ENCODE results near the gene NFIB. TPM values are rescaled to one million over a fixed set of nuclear protein-coding genes. Genes with fewer than 3 reads are reported as not detected.

NFIB gene
- total and polyA plus RNA-seq, 2 experiments from 2014 or later: 5.3 to 6.0 TPM

DNA sequence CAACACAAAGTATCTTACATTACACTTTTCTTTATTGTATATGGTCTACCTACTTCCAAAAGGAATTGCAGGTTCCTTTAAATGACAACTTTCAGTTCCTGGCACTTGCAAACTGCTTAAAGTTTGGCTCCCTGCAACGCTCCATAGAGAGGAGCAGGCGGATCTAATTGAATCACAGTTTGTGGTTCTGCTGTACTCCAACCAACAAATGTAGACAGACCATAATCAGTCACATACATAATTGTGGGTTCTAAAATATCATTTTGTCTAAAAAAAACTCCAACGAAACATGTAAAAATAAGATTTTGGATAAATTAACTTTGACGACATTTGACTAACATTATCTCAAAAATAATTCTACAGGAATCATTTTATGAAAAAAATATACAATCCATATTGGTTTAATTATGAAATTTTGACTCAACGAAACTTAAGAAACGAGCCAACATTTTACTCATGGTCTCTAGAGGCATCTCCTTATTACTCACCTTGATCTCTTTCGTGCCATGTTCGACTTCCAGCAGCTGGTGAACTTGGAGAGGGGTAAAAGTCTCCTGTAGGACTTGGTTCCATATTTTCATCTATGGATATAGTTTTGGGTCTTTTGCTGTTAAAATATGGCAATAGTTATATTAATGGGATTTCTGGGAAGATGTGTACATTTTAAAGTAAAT lies 167.6 kb downstream of the NFIB start:
- Histone ChIP-seq H2AFZ (no peak overlapping the region), H3F3A (ENCODE audit: insufficient read depth) (no peaks in the 10 kb centered on the region), H3K4me1 (ENCODE audit: insufficient read depth) (no peaks in the 10 kb centered on the region), H3K9ac (no peak overlapping the region), H3K27me3 (replicated peaks; ENCODE audit: insufficient read depth) (no peaks in the 10 kb centered on the region), H4K20me1 (ENCODE audit: insufficient read depth) (no peaks in the 10 kb centered on the region), H3K9me2 (ENCODE audit: insufficient read depth) (no peaks in the 10 kb centered on the region), H3K4me2 (ENCODE audit: unreplicated experiment) (no peak overlapping the region), H3K4me3 (no peak overlapping the region), H3K9me3 (ENCODE audit: low read depth) (no peaks in the 10 kb centered on the region), H3K79me2 (ENCODE audit: insufficient read depth) (no peaks in the 10 kb centered on the region), H3K36me3 (ENCODE audit: low read depth) (no peaks in the 10 kb centered on the region), H3K27ac (no peak overlapping the region)
- DNase-seq: peak; percentile 5
- TF ChIP-seq EZH2 (IDR thresholded peaks at IDR 0.05; ENCODE audit: insufficient read depth, poor library complexity, severe bottlenecking): no peak
- TF ChIP-seq EZH2phosphoT487 (IDR thresholded peaks at IDR 0.05; ENCODE audit: insufficient read depth, low read depth): no peak
- WGBS, 2 experiments (ENCODE audit: low coverage in 1 of 2, low lambda C conversion rate in 2 of 2, missing lambda C conversion rate in 2 of 2): 94 to 95% methylated on average over 8 of the region's 8 CpGs
- in situ Hi-C loops (cut with MboI): no loop called here

- H3K9me2 ChIP-seq (ENCODE audit: insufficient read depth): no peaks in the 10 kb centered on the region
- no peak overlapping the region for H3K9ac ChIP-seq
- DNase-seq: no peak
- no peak overlapping the region for H3K27ac ChIP-seq
- no peaks in the 10 kb centered on the region for H3K79me2 ChIP-seq (ENCODE audit: insufficient read depth)
- in situ Hi-C loops (cut with MboI): no loop called here
- no peak overlapping the region for H2AFZ ChIP-seq
- H3K4me1 ChIP-seq (ENCODE audit: insufficient read depth): no peaks in the 10 kb centered on the region
- no peaks in the 10 kb centered on the region for H3K36me3 ChIP-seq (ENCODE audit: low read depth)
- no peaks in the 10 kb centered on the region for H3F3A ChIP-seq (ENCODE audit: insufficient read depth)
- H4K20me1 ChIP-seq (ENCODE audit: insufficient read depth): no peaks in the 10 kb centered on the region
- H3K4me2 ChIP-seq (ENCODE audit: unreplicated experiment): no peak overlapping the region
- no peaks in the 10 kb centered on the region for H3K9me3 ChIP-seq (ENCODE audit: low read depth)
- H3K4me3 ChIP-seq: no peak overlapping the region
- WGBS, 2 experiments (ENCODE audit: low coverage in 1 of 2, low lambda C conversion rate in 2 of 2, missing lambda C conversion rate in 2 of 2): 93 to 96% methylated on average over 3 of the region's 3 CpGs
- no peaks in the 10 kb centered on the region for H3K27me3 ChIP-seq (replicated peaks; ENCODE audit: insufficient read depth)
- TF ChIP-seq EZH2phosphoT487 (IDR thresholded peaks at IDR 0.05; ENCODE audit: insufficient read depth, low read depth) (no peak), EZH2 (IDR thresholded peaks at IDR 0.05; ENCODE audit: insufficient read depth, poor library complexity, severe bottlenecking) (no peak)
Measured at GRCh38 chr9:14144215-14144614, 169.7 kb downstream of the NFIB start.

- no peaks in the 10 kb centered on the region for H4K20me1 ChIP-seq (ENCODE audit: insufficient read depth)
- no peaks in the 10 kb centered on the region for H3K9me3 ChIP-seq (ENCODE audit: low read depth)
- DNase-seq: no peak
- no peak overlapping the region for H3K9ac ChIP-seq
- WGBS, 2 experiments (ENCODE audit: low coverage in 1 of 2, low lambda C conversion rate in 2 of 2, missing lambda C conversion rate in 2 of 2): 86 to 89% methylated on average over 2 of the region's 2 CpGs
- H2AFZ ChIP-seq: no peak overlapping the region
- no peaks in the 10 kb centered on the region for H3K79me2 ChIP-seq (ENCODE audit: insufficient read depth)
- H3K9me2 ChIP-seq (ENCODE audit: insufficient read depth): no peaks in the 10 kb centered on the region
- no peaks in the 10 kb centered on the region for H3K36me3 ChIP-seq (ENCODE audit: low read depth)
- H3K4me1 ChIP-seq (ENCODE audit: insufficient read depth): no peaks in the 10 kb centered on the region
- H3K4me3 ChIP-seq: no peak overlapping the region
- no peak overlapping the region for H3K27ac ChIP-seq
- TF ChIP-seq EZH2phosphoT487 (IDR thresholded peaks at IDR 0.05; ENCODE audit: insufficient read depth, low read depth) (no peak), EZH2 (IDR thresholded peaks at IDR 0.05; ENCODE audit: insufficient read depth, poor library complexity, severe bottlenecking) (no peak)
- no peak overlapping the region for H3K4me2 ChIP-seq (ENCODE audit: unreplicated experiment)
- H3F3A ChIP-seq (ENCODE audit: insufficient read depth): no peaks in the 10 kb centered on the region
- in situ Hi-C loops (cut with MboI): no loop called here
- no peaks in the 10 kb centered on the region for H3K27me3 ChIP-seq (replicated peaks; ENCODE audit: insufficient read depth)
Measured at GRCh38 chr9:14141699-14142098, 172.2 kb downstream of the NFIB start.

- no peaks in the 10 kb centered on the region for H3K9me3 ChIP-seq (ENCODE audit: low read depth)
- H3K4me1 ChIP-seq (ENCODE audit: insufficient read depth): no peaks in the 10 kb centered on the region
- no peaks in the 10 kb centered on the region for H4K20me1 ChIP-seq (ENCODE audit: insufficient read depth)
- no peaks in the 10 kb centered on the region for H3K36me3 ChIP-seq (ENCODE audit: low read depth)
- no peaks in the 10 kb centered on the region for H3K9me2 ChIP-seq (ENCODE audit: insufficient read depth)
- no peak for TF ChIP-seq EZH2phosphoT487 (IDR thresholded peaks at IDR 0.05; ENCODE audit: insufficient read depth, low read depth)
- no peak overlapping the region for H2AFZ ChIP-seq
- H3K4me2 ChIP-seq (ENCODE audit: unreplicated experiment): no peak overlapping the region
- H3K4me3 ChIP-seq: no peak overlapping the region
- H3K79me2 ChIP-seq (ENCODE audit: insufficient read depth): no peaks in the 10 kb centered on the region
- H3K27me3 ChIP-seq (replicated peaks; ENCODE audit: insufficient read depth): no peaks in the 10 kb centered on the region
- H3K27ac ChIP-seq: no peak overlapping the region
- H3F3A ChIP-seq (ENCODE audit: insufficient read depth): no peaks in the 10 kb centered on the region
- in situ Hi-C loops (cut with MboI): no loop called here
- no peak for DNase-seq
- H3K9ac ChIP-seq: no peak overlapping the region
Measured at GRCh38 chr9:14140096-14140697, 173.7 kb downstream of the NFIB start.

Measured in GM23248 (cell line).